CD4-positive, alpha-beta T cell (primary cell): ENCODE results near the gene SNX14. TPM values are rescaled to one million over a fixed set of nuclear protein-coding genes. Genes with fewer than 3 reads are reported as not detected.

Source experiments
- ATAC-seq: fragments of 200-7000 bp; cut with Tn5 transposase; one replicate; pipeline ENCODE4 v1.10.0; 2022; ENCODE audit warnings: mild to moderate bottlenecking; ENCODE audit not compliant: poor library complexity
- CTCF ChIA-PET: fragments of 350-600 bp; sonication (Branson Sonifier 250); formaldehyde crosslinking; loops from one replicate; lab custom pipeline; 2021; ENCODE audit warnings: antibody characterized with exemption, inconsistent platforms; lab: Charles Lee
- POLR2A ChIA-PET: fragments of 350-600 bp; sonication (Branson Sonifier 250); formaldehyde crosslinking; loops from one replicate; lab custom pipeline; 2021; ENCODE audit warnings: antibody characterized with exemption, inconsistent platforms; lab: Charles Lee
- DNase-seq, 14 experiments: peaks; one replicate each; pipeline ENCODE4 v3.0.0-alpha.2; 2013 to 2020; ENCODE audit warnings: mixed read lengths in 2 of 14
- H3K27ac ChIP-seq, 2 donors: one replicate each; pipeline versions ENCODE4 v1.5.1 to v1.7.0; 2013; ENCODE audit warnings: low read length in 2 of 2, low read depth in 1 of 2, mild to moderate bottlenecking in 1 of 2
- H3K27me3 ChIP-seq, 2 experiments: 1 replicate in 1 of 2; 2 replicates in 1 of 2; pipeline versions ENCODE4 v1.6.1 to v1.7.0; 2013; ENCODE audit warnings: low read length in 2 of 2, control low read depth in 1 of 2, mild to moderate bottlenecking in 1 of 2, moderate library complexity in 1 of 2; ENCODE audit not compliant: insufficient read depth in 2 of 2, control insufficient read depth in 1 of 2
- H3K36me3 ChIP-seq: one replicate; pipeline ENCODE4 v1.6.1; 2013; ENCODE audit warnings: low read length, control low read depth; ENCODE audit not compliant: insufficient read depth
- H3K4me1 ChIP-seq: one replicate; pipeline ENCODE4 v1.6.1; 2013; ENCODE audit warnings: low read length, control low read depth; ENCODE audit not compliant: insufficient read depth
- H3K4me3 ChIP-seq: one replicate; pipeline ENCODE4 v1.5.1; 2013; ENCODE audit warnings: mild to moderate bottlenecking, low read length, moderate library complexity
- H3K9me3 ChIP-seq, 2 experiments: 1 replicate in 1 of 2; 2 replicates in 1 of 2; pipeline versions ENCODE4 v1.6.1 to v1.7.0; 2013; ENCODE audit warnings: low read length in 2 of 2, mild to moderate bottlenecking in 2 of 2, control low read depth in 1 of 2, moderate library complexity in 1 of 2; ENCODE audit not compliant: control insufficient read depth in 1 of 2, insufficient read depth in 1 of 2
- H3K27ac Mint-ChIP-seq: one replicate; pipeline ENCODE4 v1.8.0; 2020; ENCODE audit warnings: mixed read lengths
- H3K27me3 Mint-ChIP-seq: one replicate; pipeline ENCODE4 v1.8.0; 2021; ENCODE audit warnings: mixed read lengths
- H3K36me3 Mint-ChIP-seq: one replicate; pipeline ENCODE4 v1.8.0; 2021; ENCODE audit warnings: low read depth, mixed read lengths
- H3K4me1 Mint-ChIP-seq: one replicate; pipeline ENCODE4 v1.8.0; 2021; ENCODE audit warnings: low read depth, mixed read lengths
- H3K4me3 Mint-ChIP-seq: one replicate; pipeline ENCODE4 v1.8.0; 2020; ENCODE audit warnings: mild to moderate bottlenecking, mixed read lengths
- H3K9me3 Mint-ChIP-seq: one replicate; pipeline ENCODE4 v1.8.0; 2020; ENCODE audit warnings: mixed read lengths
- intact Hi-C, 2 experiments: fragments of 100-400 bp; cut with DNase I in 1 of 2; cut with micrococcal nuclease in 1 of 2; formaldehyde crosslinking; loops; one replicate each; pipeline versions ENCODE4 v1.15.1 to v1.9.0; 2023 to 2025; cut with DNase I, micrococcal nuclease
- total RNA-seq, 174 experiments: library from RNA in 2 of 174; stranded (reverse) in 2 of 174; gene quantifications; one replicate each; pipeline ENCODE4 v1.2.3 and lab custom pipeline; 2021 to 2026
- TF ChIP-seq, protein P1 (sequence below): fragments of 200-600 bp; IDR thresholded peaks from one replicate; pipeline ENCODE4 v1.8.0; 2022; ENCODE audit warnings: antibody characterized with exemption, mild to moderate bottlenecking

SNX14 gene
- total RNA-seq, 2 experiments from 2014 or later: 30.8 to 31.5 TPM

DNA sequence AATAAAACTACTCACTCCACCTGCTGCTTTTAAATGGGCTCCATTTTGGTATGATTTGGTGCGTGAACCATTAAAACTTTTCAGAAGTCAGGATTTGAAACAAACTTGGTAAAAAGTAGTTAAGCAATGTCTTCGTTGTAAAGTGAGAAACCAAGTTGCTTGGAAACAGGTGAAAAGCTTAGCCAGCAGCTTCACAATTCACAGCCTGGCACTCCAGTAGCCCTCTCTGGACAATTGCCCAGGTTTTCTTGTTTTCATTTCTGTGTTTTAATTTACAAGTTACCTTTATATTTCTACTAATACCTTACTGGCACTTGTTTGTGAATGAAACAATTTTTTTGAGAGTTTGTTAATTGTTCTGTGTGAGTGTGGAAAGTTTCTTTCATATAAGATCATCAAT, 131.0 kb downstream of the SNX14 start:
- Mint-ChIP-seq H3K27me3 (no peaks in the 10 kb centered on the region), H3K36me3 (no peaks in the 10 kb centered on the region), H3K4me1 (peaks cover 60% of the 10 kb centered on the region), H3K27ac (peak overlapping the region; percentile 49), H3K9me3 (no peaks in the 10 kb centered on the region), H3K4me3 (no peak overlapping the region)
- H3K9me3 ChIP-seq: no peaks in the 10 kb centered on the region
- DNase-seq (no peak), ATAC-seq (no peak)
- POLR2A ChIA-PET: interaction anchor here (0.7 to 5.4 kb wide), 2 partner anchors 12 kb away, joined by 3 to 37 read pairs; partner anchors contain the start of gene NT5E
- no peak overlapping the region for H3K27ac ChIP-seq
- no peaks in the 10 kb centered on the region for H3K27me3 ChIP-seq
- TF ChIP-seq, protein P1, sequence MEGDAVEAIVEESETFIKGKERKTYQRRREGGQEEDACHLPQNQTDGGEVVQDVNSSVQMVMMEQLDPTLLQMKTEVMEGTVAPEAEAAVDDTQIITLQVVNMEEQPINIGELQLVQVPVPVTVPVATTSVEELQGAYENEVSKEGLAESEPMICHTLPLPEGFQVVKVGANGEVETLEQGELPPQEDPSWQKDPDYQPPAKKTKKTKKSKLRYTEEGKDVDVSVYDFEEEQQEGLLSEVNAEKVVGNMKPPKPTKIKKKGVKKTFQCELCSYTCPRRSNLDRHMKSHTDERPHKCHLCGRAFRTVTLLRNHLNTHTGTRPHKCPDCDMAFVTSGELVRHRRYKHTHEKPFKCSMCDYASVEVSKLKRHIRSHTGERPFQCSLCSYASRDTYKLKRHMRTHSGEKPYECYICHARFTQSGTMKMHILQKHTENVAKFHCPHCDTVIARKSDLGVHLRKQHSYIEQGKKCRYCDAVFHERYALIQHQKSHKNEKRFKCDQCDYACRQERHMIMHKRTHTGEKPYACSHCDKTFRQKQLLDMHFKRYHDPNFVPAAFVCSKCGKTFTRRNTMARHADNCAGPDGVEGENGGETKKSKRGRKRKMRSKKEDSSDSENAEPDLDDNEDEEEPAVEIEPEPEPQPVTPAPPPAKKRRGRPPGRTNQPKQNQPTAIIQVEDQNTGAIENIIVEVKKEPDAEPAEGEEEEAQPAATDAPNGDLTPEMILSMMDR: no peak
- CTCF ChIA-PET: no interaction called here
- intact Hi-C loops: no loop called here
- H3K4me1 ChIP-seq: peaks cover 52% of the 10 kb centered on the region
- H3K36me3 ChIP-seq: no peaks in the 10 kb centered on the region
- H3K4me3 ChIP-seq: no peak overlapping the region

DNA sequence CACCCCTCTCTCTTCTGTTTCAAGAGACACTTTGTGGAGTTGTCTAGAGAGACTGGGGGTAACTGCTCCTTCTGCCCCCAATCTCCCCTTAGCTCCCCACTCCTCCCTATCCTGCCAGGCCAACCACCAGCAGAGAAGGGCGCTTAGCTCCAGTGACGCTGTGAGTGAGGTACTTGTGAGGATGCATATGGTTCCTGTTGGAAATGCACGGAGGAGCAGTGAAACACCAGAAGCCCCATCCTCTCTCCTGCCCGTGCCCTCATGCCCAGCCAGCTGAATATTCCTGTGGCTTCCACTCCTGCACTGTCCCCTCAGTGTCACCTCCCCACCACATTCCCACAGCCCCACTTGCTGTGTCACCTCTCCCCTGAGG, 131.9 kb downstream of the SNX14 start:
- intact Hi-C loops: loop anchor here in 1 of 2 experiments (1.0 kb wide), 1 partner anchor 10 kb away; no protein-coding TSS in a partner anchor
- TF ChIP-seq, protein P1: no peak
- peak in 1 of 14 experiments; percentile 18 for DNase-seq
- Histone ChIP-seq H3K4me3 (no peak overlapping the region), H3K9me3 (no peaks in the 10 kb centered on the region), H3K4me1 (peaks cover 57% of the 10 kb centered on the region), H3K27ac (peak overlapping the region in 1 of 2 donors; percentile 0), H3K36me3 (no peaks in the 10 kb centered on the region), H3K27me3 (peaks cover 0 to 1% of the 10 kb centered on the region in 2 experiments)
- H3K4me3 Mint-ChIP-seq: no peak overlapping the region
- ChIA-PET POLR2A (interaction anchor here (0.8 to 5.4 kb wide), 2 partner anchors 11 to 21 kb away, joined by 3 to 37 read pairs; partner anchors contain the start of gene NT5E), CTCF (interaction anchor here (1.3 kb wide), 1 partner anchor 21 kb away, joined by 4 read pairs; no protein-coding TSS in a partner anchor)
- H3K36me3 Mint-ChIP-seq: no peaks in the 10 kb centered on the region
- H3K4me1 Mint-ChIP-seq: peaks cover 60% of the 10 kb centered on the region
- H3K27me3 Mint-ChIP-seq: no peaks in the 10 kb centered on the region
- no peaks in the 10 kb centered on the region for H3K9me3 Mint-ChIP-seq
- peak overlapping the region; percentile 49 for H3K27ac Mint-ChIP-seq
- no peak for ATAC-seq

DNA sequence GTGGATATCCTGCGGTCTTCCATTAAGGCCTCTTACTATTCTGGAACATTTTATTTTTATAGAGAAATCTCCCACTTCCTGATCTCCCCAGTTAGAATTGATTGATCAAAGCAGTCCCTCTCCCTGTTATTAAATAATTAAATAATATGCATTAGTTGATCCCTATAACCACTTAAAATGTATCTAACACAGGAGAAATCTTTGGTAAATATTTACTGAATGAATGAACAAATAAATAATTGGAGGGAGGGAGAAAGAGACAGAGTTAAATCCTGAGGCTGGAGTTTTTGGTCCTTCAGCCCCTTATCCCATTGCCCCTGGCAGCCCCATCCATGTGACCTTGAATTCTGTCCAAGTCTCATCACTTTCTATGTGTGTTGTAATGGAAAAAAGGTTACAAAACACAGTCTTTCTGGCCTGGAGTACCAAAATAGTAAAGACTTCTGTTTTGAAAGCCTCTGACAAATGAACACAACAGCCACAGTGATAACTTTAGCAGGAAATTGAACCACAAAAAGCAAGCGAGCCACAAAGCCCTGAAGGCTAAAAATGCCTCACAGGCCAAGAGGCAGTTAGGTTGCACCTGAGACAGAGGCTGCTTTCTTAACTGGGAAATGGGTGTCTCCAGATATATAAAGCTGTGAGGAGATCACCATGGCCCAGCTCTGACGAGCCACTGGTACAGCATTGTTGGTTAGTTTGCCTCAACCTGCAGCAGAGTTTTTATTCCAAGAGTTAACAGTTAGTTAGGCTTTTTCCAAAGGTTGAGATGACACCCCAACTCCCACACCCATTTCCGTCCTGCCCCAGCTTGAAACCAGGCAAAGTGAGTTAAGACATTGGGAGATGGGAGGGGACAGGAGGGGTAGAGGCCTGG, 132.5 kb downstream of the SNX14 start:
- peaks cover 56% of the 10 kb centered on the region for H3K4me1 ChIP-seq

More for the DNA sequence above, 132.5 kb downstream of the SNX14 start:
- Histone ChIP-seq H3K27me3 (peaks cover 0 to 4% of the 10 kb centered on the region in 2 experiments), H3K9me3 (no peaks in the 10 kb centered on the region), H3K36me3 (no peaks in the 10 kb centered on the region), H3K27ac (peak overlapping the region in 1 of 2 donors; percentile 0), H3K4me3 (no peak overlapping the region)
- intact Hi-C loops: loop anchor here in 1 of 2 experiments (1.0 kb wide), 1 partner anchor 10 kb away; no protein-coding TSS in a partner anchor
- DNase-seq (peak in 8 of 14 experiments; percentile 8 to 71 (median 18)), ATAC-seq (peak; percentile 67)
- H3K36me3 Mint-ChIP-seq: no peaks in the 10 kb centered on the region
- no peaks in the 10 kb centered on the region for H3K9me3 Mint-ChIP-seq
- POLR2A ChIA-PET: interaction anchor here (0.8 to 5.4 kb wide), 2 partner anchors 11 to 22 kb away, joined by 3 to 37 read pairs; partner anchors contain the start of gene NT5E
- no peaks in the 10 kb centered on the region for H3K27me3 Mint-ChIP-seq
- H3K4me1 Mint-ChIP-seq: peaks cover 60% of the 10 kb centered on the region
- TF ChIP-seq, protein P1: no peak
- CTCF ChIA-PET: interaction anchor here (1.3 kb wide), 1 partner anchor 22 kb away, joined by 4 read pairs; no protein-coding TSS in a partner anchor
- peak overlapping the region; percentile 3 for H3K4me3 Mint-ChIP-seq
- peak overlapping the region; percentile 49 for H3K27ac Mint-ChIP-seq
